Mammary epithelial cell (primary cell): ENCODE measurements around the gene COPG1.

ENCODE experiments used
- CTCF ChIP-seq, 2 donors: IDR thresholded peaks in 1 of 2; conservative IDR thresholded peaks in 1 of 2; 2 replicates each; pipeline ENCODE4 v1.5.1; 2011 to 2012; ENCODE audit warnings: inconsistent platforms in 2 of 2, low read length in 2 of 2, mild to moderate bottlenecking in 2 of 2, control low read depth in 1 of 2, low read depth in 1 of 2; ENCODE audit not compliant: insufficient read depth in 1 of 2; ENCODE audit errors: extremely low read depth in 1 of 2
- EZH2 ChIP-seq: IDR thresholded peaks from 2 replicates; pipeline ENCODE4 v1.6.1; 2012; ENCODE audit warnings: low read length, inconsistent platforms, borderline replicate concordance

GRCh38 chr3:129260606-129261005, 11.2 kb downstream of the COPG1 start:
- no peak for TF ChIP-seq CTCF (conservative IDR thresholded peaks at IDR 0.05 in 1 of 2, IDR thresholded peaks at IDR 0.05 in 1 of 2; ENCODE audit: extremely low read depth in 1 of 2, insufficient read depth in 1 of 2, low read depth in 1 of 2, low read length in 2 of 2)
- no peak for TF ChIP-seq EZH2
